Endothelial cell of umbilical vein (primary cell): Measurements from ENCODE around the gene ZNF792. TPM values are rescaled to one million over a fixed set of nuclear protein-coding genes. Genes with fewer than 3 reads are reported as not detected.

ENCODE experiments used
- BruUV-seq: library from RNA; stranded (reverse); fragments of 400-500 nt; replicated peaks from 2 replicates; lab custom pipeline; 2021; lab: Mats Ljungman, UMichigan
- CTCF ChIA-PET: fragments of 300-600, 350-600 bp; sonication (Branson Sonifier 250); formaldehyde crosslinking; loops from one replicate; lab custom pipeline; 2021; ENCODE audit warnings: antibody characterized with exemption, inconsistent platforms; lab: Charles Lee
- POLR2A ChIA-PET: fragments of 300-600, 350-600 bp; sonication (Branson Sonifier 250); formaldehyde crosslinking; loops from one replicate; lab custom pipeline; 2021; ENCODE audit warnings: antibody characterized with exemption, inconsistent platforms; lab: Charles Lee
- DNase-seq: peaks from one replicate; pipeline ENCODE4 v3.0.0-alpha.2; 2011; ENCODE audit warnings: low read depth, low spot score
- FAIRE-seq: peaks from 2 replicates; lab custom pipeline; 2011; peaks lifted over from hg19 to GRCh38; lab: Jason Lieb, UNC
- H2AFZ ChIP-seq: 2 replicates; pipeline ENCODE4 v1.6.0; 2012; ENCODE audit warnings: low read depth, low read length, control low read depth, inconsistent platforms
- H3K27ac ChIP-seq: 2 replicates; pipeline ENCODE4 v1.5.1; 2011; ENCODE audit warnings: low read depth, mild to moderate bottlenecking, control low read depth, low read length, moderate library complexity; ENCODE audit not compliant: insufficient read depth
- H3K27me3 ChIP-seq, 2 experiments: 2 replicates each; pipeline versions ENCODE4 v1.6.0 to v1.6.1; 2011; ENCODE audit warnings: low read length in 2 of 2, mixed read lengths in 1 of 2; ENCODE audit not compliant: control insufficient read depth in 2 of 2, insufficient read depth in 2 of 2
- H3K36me3 ChIP-seq, 2 experiments: 2 replicates in 1 of 2; 3 replicates in 1 of 2; pipeline ENCODE4 v1.5.1; 2011; ENCODE audit warnings: low read length in 2 of 2, mild to moderate bottlenecking in 1 of 2, moderate library complexity in 1 of 2; ENCODE audit not compliant: control insufficient read depth in 2 of 2, insufficient read depth in 2 of 2; ENCODE audit errors: extremely low read depth in 1 of 2
- H3K4me1 ChIP-seq: 3 replicates; pipeline ENCODE4 v1.5.1; 2011; ENCODE audit warnings: mild to moderate bottlenecking, low read length; ENCODE audit not compliant: control insufficient read depth, insufficient read depth; ENCODE audit errors: extremely low read depth
- H3K4me2 ChIP-seq: 2 replicates; pipeline ENCODE4 v1.6.1; 2011; ENCODE audit warnings: low read length, control low read depth, mixed read lengths; ENCODE audit not compliant: insufficient read depth
- H3K4me3 ChIP-seq, 3 experiments: fragments of 200-600 bp in 1 of 3; sonication (generic), shearing (Covaris generic) in 1 of 3; replicated peaks in 1 of 3; 2 replicates each; pipeline ENCODE4 v1.5.1; 2011 to 2016; ENCODE audit warnings: control low read depth in 3 of 3, low read length in 3 of 3, mild to moderate bottlenecking in 2 of 3, inconsistent platforms in 1 of 3, low read depth in 1 of 3, moderate library complexity in 1 of 3; ENCODE audit not compliant: insufficient read depth in 1 of 3
- H3K79me2 ChIP-seq: 2 replicates; pipeline ENCODE4 v1.6.0; 2012; ENCODE audit warnings: low read length, inconsistent platforms; ENCODE audit not compliant: control insufficient read depth, insufficient read depth
- H3K9ac ChIP-seq: replicated peaks from 2 replicates; pipeline ENCODE3; 2011; ENCODE audit warnings: low read length, control low read depth; ENCODE audit not compliant: insufficient read depth; ENCODE audit errors: extremely low read depth
- H3K9me1 ChIP-seq: replicated peaks from 3 replicates; pipeline ENCODE4 v1.6.0; 2011; ENCODE audit warnings: mild to moderate bottlenecking, low read length; ENCODE audit not compliant: control insufficient read depth, insufficient read depth; ENCODE audit errors: extremely low read depth
- H3K9me3 ChIP-seq: replicated peaks from 2 replicates; pipeline ENCODE4 v1.5.1; 2012; ENCODE audit warnings: low read length, inconsistent platforms; ENCODE audit not compliant: control insufficient read depth, insufficient read depth
- H4K20me1 ChIP-seq: replicated peaks from 2 replicates; pipeline ENCODE3; 2011; ENCODE audit warnings: mild to moderate bottlenecking, low read length; ENCODE audit not compliant: control insufficient read depth, insufficient read depth; ENCODE audit errors: extremely low read depth
- FOS ChIP-seq: IDR thresholded peaks from 2 replicates; pipeline ENCODE4 v1.6.1; 2011; ENCODE audit warnings: mild to moderate bottlenecking, low read length, moderate library complexity, borderline replicate concordance; ENCODE audit not compliant: insufficient read depth
- GATA2 ChIP-seq: IDR thresholded peaks from 2 replicates; pipeline ENCODE4 v1.7.0; 2011; ENCODE audit warnings: low read depth, mild to moderate bottlenecking, moderate library complexity, mixed read lengths, low read length; ENCODE audit not compliant: insufficient read length, insufficient read depth
- JUN ChIP-seq: IDR thresholded peaks from 2 replicates; pipeline ENCODE4 v1.6.1; 2011; ENCODE audit warnings: borderline replicate concordance, low read depth; ENCODE audit not compliant: insufficient read length, insufficient read depth
- MYC ChIP-seq: IDR thresholded peaks from one replicate; pipeline ENCODE4 v1.6.1; 2011; ENCODE audit warnings: mild to moderate bottlenecking, low read depth, low read length
- POLR2A ChIP-seq: IDR thresholded peaks from 2 replicates; pipeline ENCODE4 v1.6.1; 2012; ENCODE audit warnings: low read depth, mild to moderate bottlenecking, control low read depth, low read length
- POLR2AphosphoS5 ChIP-seq: IDR thresholded peaks from 2 replicates; pipeline ENCODE4 v1.6.1; 2012; ENCODE audit warnings: low read depth, mild to moderate bottlenecking, control low read depth, low read length, moderate library complexity; ENCODE audit not compliant: insufficient read depth
- dilution Hi-C: fragments of 300-500 bp; cut with MboI; formaldehyde crosslinking; loops from one replicate; pipeline ENCODE4 v1.15.0; 2019; ENCODE audit warnings: low sequenced_read_pairs; ENCODE audit not compliant: extremely low pct_ligation_motif_present
- intact Hi-C: fragments of 100-400 bp; cut with micrococcal nuclease; formaldehyde crosslinking; loops from one replicate; pipeline ENCODE4 v1.10.0; 2022
- polyA plus RNA-seq, 4 experiments: library from polyadenylated mRNA; depleted of rRNA in 3 of 4; stranded (reverse) in 3 of 4; unstranded in 1 of 4; fragments of >200 nt; gene quantifications; 2 replicates each; pipeline versions ENCODE4 v1.2.1 to v1.2.3, GENCODE V29; 2011 to 2012; ENCODE audit warnings: missing spikeins in 1 of 4
- total RNA-seq: library from RNA; stranded (reverse); gene quantifications from 2 replicates; pipeline ENCODE4 v1.2.3, GENCODE V29; 2021
- TF ChIP-seq, protein P1 (sequence below), 2 donors: IDR thresholded peaks; 1 replicate in 1 of 2; 2 replicates in 1 of 2; pipeline ENCODE4 v1.5.1; 2011; ENCODE audit warnings: low read length in 2 of 2, mild to moderate bottlenecking in 2 of 2, moderate library complexity in 2 of 2, control low read depth in 1 of 2, inconsistent platforms in 1 of 2, low read depth in 1 of 2; ENCODE audit not compliant: insufficient read depth in 1 of 2; ENCODE audit errors: extremely low read depth in 1 of 2
- TF ChIP-seq, protein P2 (sequence below): IDR thresholded peaks from 2 replicates; pipeline ENCODE4 v1.6.1; 2011; ENCODE audit not compliant: insufficient read depth, insufficient read length

Gene ZNF792
- total and polyA plus RNA-seq, 2 donors (not counting 3 experiments of a cell fraction or from before 2014, with no cell fraction given): 11.3 to 19.8 TPM

DNA sequence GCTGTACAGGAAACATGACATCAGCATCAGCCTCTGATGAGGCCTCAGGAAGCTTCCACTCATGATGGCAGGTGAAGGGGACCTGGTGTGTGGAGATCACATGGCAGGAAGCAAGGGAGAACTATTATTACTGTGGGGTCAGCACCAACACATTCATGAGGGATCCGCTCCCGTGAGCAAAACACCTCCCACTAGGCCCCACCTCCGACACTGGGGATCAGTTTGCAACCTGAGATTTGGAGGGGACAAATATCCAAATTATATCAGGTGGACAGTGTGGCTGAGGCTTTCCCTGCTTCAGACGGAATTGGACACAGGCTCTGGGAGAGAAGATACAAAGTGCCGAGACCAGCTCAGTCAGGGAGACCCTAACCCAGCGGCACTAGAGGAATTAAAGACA is 5.7 kb upstream of the ZNF792 start:
- Histone ChIP-seq H3K4me3 (no peak overlapping the region), H3K4me1 (no peaks in the 10 kb centered on the region), H3K36me3 (no peaks in the 10 kb centered on the region), H4K20me1 (no peaks in the 10 kb centered on the region), H3K79me2 (no peaks in the 10 kb centered on the region), H3K27ac (no peak overlapping the region), H3K9ac (no peak overlapping the region), H3K27me3 (no peaks in the 10 kb centered on the region), H3K4me2 (no peak overlapping the region), H3K9me1 (no peaks in the 10 kb centered on the region), H3K9me3 (no peaks in the 10 kb centered on the region), H2AFZ (no peak overlapping the region)
- no peak for TF ChIP-seq FOS
- TF ChIP-seq POLR2AphosphoS5: no peak
- TF ChIP-seq MYC: no peak
- no peak for TF ChIP-seq JUN
- TF ChIP-seq, protein P1, sequence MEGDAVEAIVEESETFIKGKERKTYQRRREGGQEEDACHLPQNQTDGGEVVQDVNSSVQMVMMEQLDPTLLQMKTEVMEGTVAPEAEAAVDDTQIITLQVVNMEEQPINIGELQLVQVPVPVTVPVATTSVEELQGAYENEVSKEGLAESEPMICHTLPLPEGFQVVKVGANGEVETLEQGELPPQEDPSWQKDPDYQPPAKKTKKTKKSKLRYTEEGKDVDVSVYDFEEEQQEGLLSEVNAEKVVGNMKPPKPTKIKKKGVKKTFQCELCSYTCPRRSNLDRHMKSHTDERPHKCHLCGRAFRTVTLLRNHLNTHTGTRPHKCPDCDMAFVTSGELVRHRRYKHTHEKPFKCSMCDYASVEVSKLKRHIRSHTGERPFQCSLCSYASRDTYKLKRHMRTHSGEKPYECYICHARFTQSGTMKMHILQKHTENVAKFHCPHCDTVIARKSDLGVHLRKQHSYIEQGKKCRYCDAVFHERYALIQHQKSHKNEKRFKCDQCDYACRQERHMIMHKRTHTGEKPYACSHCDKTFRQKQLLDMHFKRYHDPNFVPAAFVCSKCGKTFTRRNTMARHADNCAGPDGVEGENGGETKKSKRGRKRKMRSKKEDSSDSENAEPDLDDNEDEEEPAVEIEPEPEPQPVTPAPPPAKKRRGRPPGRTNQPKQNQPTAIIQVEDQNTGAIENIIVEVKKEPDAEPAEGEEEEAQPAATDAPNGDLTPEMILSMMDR (IDR thresholded peaks at IDR 0.05; ENCODE audit: extremely low read depth in 1 of 2, insufficient read depth in 1 of 2, low read depth in 1 of 2, low read length in 2 of 2): no peak
- TF ChIP-seq GATA2: no peak
- TF ChIP-seq POLR2A: no peak
- TF ChIP-seq, protein P2, sequence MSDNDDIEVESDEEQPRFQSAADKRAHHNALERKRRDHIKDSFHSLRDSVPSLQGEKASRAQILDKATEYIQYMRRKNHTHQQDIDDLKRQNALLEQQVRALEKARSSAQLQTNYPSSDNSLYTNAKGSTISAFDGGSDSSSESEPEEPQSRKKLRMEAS: no peak
- no peak for FAIRE-seq
- POLR2A ChIA-PET: no interaction called here
- intact Hi-C loops (loop anchor here (5.0 kb wide), 1 partner anchor 63 kb away; the partner anchor contains the start of gene SCN1B), dilution Hi-C loops (no loop called here)
- DNase-seq: no peak
- BruUV-seq: no TSS peak
- CTCF ChIA-PET: interaction anchor here (1.4 kb wide), 1 partner anchor 32 kb away, joined by 3 read pairs; no protein-coding TSS in a partner anchor
